MM.1S (cell line): ENCODE results near the gene SIGLEC6.

Experiments
- DNase-seq: peaks from one replicate; pipeline ENCODE4 v3.0.0-alpha.2; 2015
- H2AFZ ChIP-seq: fragments of 300-600 bp; sonication (generic); 2 replicates; pipeline ENCODE4 v1.6.0; 2016; ENCODE audit warnings: antibody characterized with exemption, low read length
- H3F3A ChIP-seq: fragments of 300-600 bp; sonication (generic); 2 replicates; pipeline ENCODE4 v1.6.1; 2016; ENCODE audit warnings: mild to moderate bottlenecking, antibody characterized with exemption, low read length, moderate library complexity, mixed read lengths; ENCODE audit not compliant: insufficient read depth
- H3K27ac ChIP-seq: fragments of 300-600 bp; sonication (generic); 2 replicates; pipeline ENCODE4 v1.5.1; 2016; ENCODE audit warnings: mild to moderate bottlenecking, low read length
- H3K27me3 ChIP-seq: fragments of 300-600 bp; sonication (generic); replicated peaks from 2 replicates; pipeline ENCODE4 v1.6.0; 2016; ENCODE audit warnings: low read length; ENCODE audit not compliant: insufficient read depth
- H3K36me3 ChIP-seq: fragments of 300-600 bp; sonication (generic); replicated peaks from 2 replicates; pipeline ENCODE4 v1.6.1; 2016; ENCODE audit warnings: mild to moderate bottlenecking, low read length, mixed read lengths; ENCODE audit not compliant: insufficient read depth
- H3K4me1 ChIP-seq: fragments of 300-600 bp; sonication (generic); 2 replicates; pipeline ENCODE4 v1.6.1; 2016; ENCODE audit warnings: low read length, mixed read lengths
- H3K4me2 ChIP-seq: fragments of 300-600 bp; sonication (generic); 2 replicates; pipeline ENCODE4 v1.6.0; 2016; ENCODE audit warnings: low read depth, low read length
- H3K4me3 ChIP-seq: fragments of 300-600 bp; sonication (generic); 2 replicates; pipeline ENCODE4 v1.5.1; 2016; ENCODE audit warnings: low read length, mixed read lengths
- H3K79me2 ChIP-seq: fragments of 300-600 bp; sonication (generic); 2 replicates; pipeline ENCODE4 v1.6.1; 2016; ENCODE audit warnings: mixed run types, low read length, mixed read lengths
- H3K9ac ChIP-seq: fragments of 300-600 bp; sonication (generic); 2 replicates; pipeline ENCODE4 v1.6.1; 2016; ENCODE audit warnings: low read length, mixed read lengths
- H3K9me2 ChIP-seq: fragments of 300-600 bp; sonication (generic); replicated peaks from 2 replicates; pipeline ENCODE4 v1.6.1; 2016; ENCODE audit warnings: mild to moderate bottlenecking, low read length, mixed read lengths; ENCODE audit not compliant: insufficient read depth
- H3K9me3 ChIP-seq: fragments of 300-600 bp; sonication (generic); replicated peaks from 2 replicates; pipeline ENCODE4 v1.6.1; 2016; ENCODE audit warnings: mild to moderate bottlenecking, low read length, mixed read lengths; ENCODE audit not compliant: insufficient read depth
- H4K20me1 ChIP-seq: fragments of 300-600 bp; sonication (generic); 2 replicates; pipeline ENCODE4 v1.6.1; 2016; ENCODE audit warnings: mild to moderate bottlenecking, low read length, moderate library complexity, mixed read lengths; ENCODE audit not compliant: insufficient read depth
- EZH2 ChIP-seq: fragments of 300-600 bp; sonication (generic); optimal IDR thresholded peaks from 2 replicates; pipeline ENCODE3; 2017; ENCODE audit warnings: low read depth, mild to moderate bottlenecking, antibody characterized with exemption, low read length, mixed read lengths
- EZH2phosphoT487 ChIP-seq: fragments of 300-600 bp; sonication (generic); IDR thresholded peaks from 2 replicates; pipeline ENCODE4 v1.6.1; 2018; ENCODE audit warnings: antibody characterized with exemption, low read length
- TF ChIP-seq, protein P1 (sequence below): fragments of 300-600 bp; sonication (generic); IDR thresholded peaks from 2 replicates; pipeline ENCODE4 v1.5.1; 2016; ENCODE audit warnings: antibody characterized with exemption, low read length, mixed read lengths

SIGLEC6 gene

DNA sequence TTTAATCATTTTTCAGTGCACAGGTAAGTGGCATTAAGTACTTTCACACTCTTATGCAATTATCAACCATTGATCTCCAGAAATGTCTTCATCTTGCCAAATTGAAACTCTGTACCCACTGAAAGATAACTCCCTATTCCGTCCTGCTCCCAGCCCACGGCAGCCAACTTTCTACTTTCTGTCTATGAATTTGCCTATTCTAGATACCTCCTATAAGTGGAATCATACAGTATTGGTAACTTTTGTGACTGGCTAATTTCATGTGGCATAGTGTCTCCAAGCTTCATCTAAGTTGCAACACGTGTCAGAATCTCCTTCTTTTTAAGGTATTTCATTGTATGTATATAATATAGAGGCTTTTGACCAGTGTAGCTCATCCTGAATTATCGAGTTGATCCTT, 58.9 kb downstream of the SIGLEC6 start:
- Histone ChIP-seq H3F3A (no peaks in the 10 kb centered on the region), H2AFZ (no peak overlapping the region)

DNA sequence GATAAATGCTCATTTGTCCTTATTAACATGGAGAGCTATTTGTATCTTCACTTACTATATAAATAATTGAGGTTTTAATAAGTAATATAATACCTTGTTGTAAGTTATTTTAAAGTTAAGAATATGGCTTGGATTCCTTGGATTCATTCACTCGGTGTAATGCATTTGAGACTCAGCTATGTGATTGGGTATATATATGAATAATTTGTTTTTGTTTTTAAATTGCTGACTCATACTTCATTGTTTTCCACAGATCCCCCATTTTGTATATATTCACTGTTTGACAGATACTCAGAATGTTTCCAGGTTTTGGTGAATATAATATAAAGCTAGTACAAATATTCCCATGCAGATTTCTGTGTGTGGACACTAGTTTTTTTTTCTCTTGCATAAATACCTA, 59.9 kb downstream of the SIGLEC6 start:
- H3K27me3 ChIP-seq, result no peaks in the 10 kb centered on the region
- H3K4me2 ChIP-seq, result no peak overlapping the region
- no peaks in the 10 kb centered on the region for H4K20me1 ChIP-seq
- TF ChIP-seq, protein P1, sequence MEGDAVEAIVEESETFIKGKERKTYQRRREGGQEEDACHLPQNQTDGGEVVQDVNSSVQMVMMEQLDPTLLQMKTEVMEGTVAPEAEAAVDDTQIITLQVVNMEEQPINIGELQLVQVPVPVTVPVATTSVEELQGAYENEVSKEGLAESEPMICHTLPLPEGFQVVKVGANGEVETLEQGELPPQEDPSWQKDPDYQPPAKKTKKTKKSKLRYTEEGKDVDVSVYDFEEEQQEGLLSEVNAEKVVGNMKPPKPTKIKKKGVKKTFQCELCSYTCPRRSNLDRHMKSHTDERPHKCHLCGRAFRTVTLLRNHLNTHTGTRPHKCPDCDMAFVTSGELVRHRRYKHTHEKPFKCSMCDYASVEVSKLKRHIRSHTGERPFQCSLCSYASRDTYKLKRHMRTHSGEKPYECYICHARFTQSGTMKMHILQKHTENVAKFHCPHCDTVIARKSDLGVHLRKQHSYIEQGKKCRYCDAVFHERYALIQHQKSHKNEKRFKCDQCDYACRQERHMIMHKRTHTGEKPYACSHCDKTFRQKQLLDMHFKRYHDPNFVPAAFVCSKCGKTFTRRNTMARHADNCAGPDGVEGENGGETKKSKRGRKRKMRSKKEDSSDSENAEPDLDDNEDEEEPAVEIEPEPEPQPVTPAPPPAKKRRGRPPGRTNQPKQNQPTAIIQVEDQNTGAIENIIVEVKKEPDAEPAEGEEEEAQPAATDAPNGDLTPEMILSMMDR, result no peak
- TF ChIP-seq EZH2 (no peak), EZH2phosphoT487 (no peak)
- no peaks in the 10 kb centered on the region for H3K79me2 ChIP-seq
- H2AFZ ChIP-seq, result no peak overlapping the region
- H3K4me1 ChIP-seq, result no peaks in the 10 kb centered on the region
- no peak overlapping the region for H3K9ac ChIP-seq
- no peaks in the 10 kb centered on the region for H3K9me3 ChIP-seq
- H3K4me3 ChIP-seq, result no peak overlapping the region
- H3K27ac ChIP-seq, result no peak overlapping the region
- no peaks in the 10 kb centered on the region for H3K36me3 ChIP-seq
- H3F3A ChIP-seq, result no peaks in the 10 kb centered on the region
- no peak for DNase-seq
- no peaks in the 10 kb centered on the region for H3K9me2 ChIP-seq

More for the DNA sequence above, 58.9 kb downstream of the SIGLEC6 start:
- H3K36me3 ChIP-seq, result no peaks in the 10 kb centered on the region
- H3K9me3 ChIP-seq, result no peaks in the 10 kb centered on the region
- no peaks in the 10 kb centered on the region for H4K20me1 ChIP-seq
- no peak overlapping the region for H3K4me2 ChIP-seq
- no peak overlapping the region for H3K9ac ChIP-seq
- H3K9me2 ChIP-seq, result no peaks in the 10 kb centered on the region
- no peak overlapping the region for H3K27ac ChIP-seq
- H3K4me3 ChIP-seq, result no peak overlapping the region
- no peaks in the 10 kb centered on the region for H3K4me1 ChIP-seq
- TF ChIP-seq EZH2phosphoT487 (no peak), EZH2 (no peak)
- TF ChIP-seq, protein P1, result no peak
- no peaks in the 10 kb centered on the region for H3K27me3 ChIP-seq
- DNase-seq, result no peak
- H3K79me2 ChIP-seq, result no peaks in the 10 kb centered on the region

GRCh38 chr19:51470966-51471365, 60.5 kb downstream of the SIGLEC6 start:
- DNase-seq, result no peak
- no peaks in the 10 kb centered on the region for H3K36me3 ChIP-seq
- H3K4me3 ChIP-seq, result no peak overlapping the region
- TF ChIP-seq EZH2 (no peak), EZH2phosphoT487 (no peak)
- TF ChIP-seq, protein P1, result no peak
- H3F3A ChIP-seq, result no peaks in the 10 kb centered on the region
- H3K27me3 ChIP-seq, result no peaks in the 10 kb centered on the region
- no peak overlapping the region for H3K27ac ChIP-seq
- no peaks in the 10 kb centered on the region for H3K9me3 ChIP-seq
- no peaks in the 10 kb centered on the region for H3K9me2 ChIP-seq
- no peaks in the 10 kb centered on the region for H4K20me1 ChIP-seq
- no peaks in the 10 kb centered on the region for H3K4me1 ChIP-seq
- no peak overlapping the region for H2AFZ ChIP-seq
- no peaks in the 10 kb centered on the region for H3K79me2 ChIP-seq
- no peak overlapping the region for H3K4me2 ChIP-seq
- no peak overlapping the region for H3K9ac ChIP-seq
